GM23338 (cell line): ENCODE data around the gene ISLR2.

Experiments
- CREB1 ChIP-seq: fragments of 250-450 bp; sonication (Bioruptor Pico); IDR thresholded peaks from 2 replicates; pipeline ENCODE4 v1.5.0; 2020; ENCODE audit warnings: low read depth, mild to moderate bottlenecking, moderate library complexity
- EZH2 ChIP-seq: fragments of 200-600 bp; sonication (generic); IDR thresholded peaks from one replicate; pipeline ENCODE4 v1.8.0; 2017; ENCODE audit warnings: antibody characterized with exemption, mild to moderate bottlenecking, low read depth; ENCODE audit not compliant: unreplicated experiment
- EZH2phosphoT487 ChIP-seq: fragments of 200-600 bp; sonication (generic); IDR thresholded peaks from one replicate; pipeline ENCODE4 v1.8.1; 2018; ENCODE audit warnings: antibody characterized with exemption; ENCODE audit not compliant: unreplicated experiment
- JUNB ChIP-seq: IDR thresholded peaks from one replicate; pipeline ENCODE4 v1.6.1; 2016; ENCODE audit warnings: antibody characterized with exemption; ENCODE audit not compliant: unreplicated experiment
- NANOG ChIP-seq: IDR thresholded peaks from 2 replicates; pipeline ENCODE4 v1.6.1; 2016; ENCODE audit warnings: antibody characterized with exemption, borderline replicate concordance
- POLR2AphosphoS5 ChIP-seq: IDR thresholded peaks from 2 replicates; pipeline ENCODE4 v1.6.1; 2016; ENCODE audit warnings: antibody characterized with exemption, low read depth
- ZNF114 ChIP-seq: fragments of 250-450 bp; sonication (Bioruptor Pico); IDR thresholded peaks from 2 replicates; pipeline ENCODE4 v1.5.0; 2020; ENCODE audit warnings: mild to moderate bottlenecking, moderate library complexity
- ZNF331 ChIP-seq: fragments of 250-450 bp; sonication (Bioruptor Pico); IDR thresholded peaks from 2 replicates; pipeline ENCODE4 v1.5.0; 2020; ENCODE audit warnings: low read depth, mild to moderate bottlenecking, moderate library complexity
- TF ChIP-seq, protein P1 (sequence below), 2 experiments: fragments of 200-600 bp in 1 of 2; sonication (generic) in 1 of 2; conservative IDR thresholded peaks; 2 replicates each; pipeline versions ENCODE4 v1.5.1 to v1.6.1; 2016 to 2017; ENCODE audit warnings: antibody characterized with exemption in 2 of 2, low read depth in 2 of 2, mild to moderate bottlenecking in 2 of 2, moderate library complexity in 1 of 2
- TF ChIP-seq, protein P2 (sequence below): IDR thresholded peaks from one replicate; pipeline ENCODE4 v1.6.1; 2018; ENCODE audit warnings: antibody characterized with exemption; ENCODE audit not compliant: unreplicated experiment
- TF ChIP-seq, protein P3 (sequence below): IDR thresholded peaks from 2 replicates; pipeline ENCODE4 v1.6.1; 2016; ENCODE audit warnings: antibody characterized with exemption

DNA sequence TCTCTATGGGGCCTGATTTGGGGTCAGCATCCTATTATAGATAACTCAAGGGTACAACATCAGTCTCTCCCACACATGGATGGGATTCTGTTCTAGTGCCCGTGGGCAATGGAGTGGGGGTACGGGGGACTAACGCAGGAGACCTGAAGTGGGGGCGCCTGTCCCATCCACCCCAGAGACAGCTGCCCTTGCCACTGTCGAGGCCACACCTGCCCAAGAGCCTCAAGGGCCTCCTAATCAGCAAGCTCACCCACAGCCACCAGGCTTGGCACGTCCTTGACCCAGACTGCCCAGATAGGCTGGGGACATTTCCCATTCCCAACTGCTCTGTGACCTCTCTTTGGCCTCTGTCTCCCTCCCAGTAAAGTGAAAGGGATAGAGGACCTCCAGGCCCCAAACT is 8.5 kb upstream of the ISLR2 start:
- TF ChIP-seq POLR2AphosphoS5 = no peak
- TF ChIP-seq, protein P1, sequence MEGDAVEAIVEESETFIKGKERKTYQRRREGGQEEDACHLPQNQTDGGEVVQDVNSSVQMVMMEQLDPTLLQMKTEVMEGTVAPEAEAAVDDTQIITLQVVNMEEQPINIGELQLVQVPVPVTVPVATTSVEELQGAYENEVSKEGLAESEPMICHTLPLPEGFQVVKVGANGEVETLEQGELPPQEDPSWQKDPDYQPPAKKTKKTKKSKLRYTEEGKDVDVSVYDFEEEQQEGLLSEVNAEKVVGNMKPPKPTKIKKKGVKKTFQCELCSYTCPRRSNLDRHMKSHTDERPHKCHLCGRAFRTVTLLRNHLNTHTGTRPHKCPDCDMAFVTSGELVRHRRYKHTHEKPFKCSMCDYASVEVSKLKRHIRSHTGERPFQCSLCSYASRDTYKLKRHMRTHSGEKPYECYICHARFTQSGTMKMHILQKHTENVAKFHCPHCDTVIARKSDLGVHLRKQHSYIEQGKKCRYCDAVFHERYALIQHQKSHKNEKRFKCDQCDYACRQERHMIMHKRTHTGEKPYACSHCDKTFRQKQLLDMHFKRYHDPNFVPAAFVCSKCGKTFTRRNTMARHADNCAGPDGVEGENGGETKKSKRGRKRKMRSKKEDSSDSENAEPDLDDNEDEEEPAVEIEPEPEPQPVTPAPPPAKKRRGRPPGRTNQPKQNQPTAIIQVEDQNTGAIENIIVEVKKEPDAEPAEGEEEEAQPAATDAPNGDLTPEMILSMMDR (conservative IDR thresholded peaks at IDR 0.05; ENCODE audit: low read depth in 2 of 2) = no peak
- TF ChIP-seq CREB1 (CRISPR knock-in tag) = no peak
- TF ChIP-seq EZH2 = no peak
- no peak for TF ChIP-seq EZH2phosphoT487
- TF ChIP-seq, protein P2, sequence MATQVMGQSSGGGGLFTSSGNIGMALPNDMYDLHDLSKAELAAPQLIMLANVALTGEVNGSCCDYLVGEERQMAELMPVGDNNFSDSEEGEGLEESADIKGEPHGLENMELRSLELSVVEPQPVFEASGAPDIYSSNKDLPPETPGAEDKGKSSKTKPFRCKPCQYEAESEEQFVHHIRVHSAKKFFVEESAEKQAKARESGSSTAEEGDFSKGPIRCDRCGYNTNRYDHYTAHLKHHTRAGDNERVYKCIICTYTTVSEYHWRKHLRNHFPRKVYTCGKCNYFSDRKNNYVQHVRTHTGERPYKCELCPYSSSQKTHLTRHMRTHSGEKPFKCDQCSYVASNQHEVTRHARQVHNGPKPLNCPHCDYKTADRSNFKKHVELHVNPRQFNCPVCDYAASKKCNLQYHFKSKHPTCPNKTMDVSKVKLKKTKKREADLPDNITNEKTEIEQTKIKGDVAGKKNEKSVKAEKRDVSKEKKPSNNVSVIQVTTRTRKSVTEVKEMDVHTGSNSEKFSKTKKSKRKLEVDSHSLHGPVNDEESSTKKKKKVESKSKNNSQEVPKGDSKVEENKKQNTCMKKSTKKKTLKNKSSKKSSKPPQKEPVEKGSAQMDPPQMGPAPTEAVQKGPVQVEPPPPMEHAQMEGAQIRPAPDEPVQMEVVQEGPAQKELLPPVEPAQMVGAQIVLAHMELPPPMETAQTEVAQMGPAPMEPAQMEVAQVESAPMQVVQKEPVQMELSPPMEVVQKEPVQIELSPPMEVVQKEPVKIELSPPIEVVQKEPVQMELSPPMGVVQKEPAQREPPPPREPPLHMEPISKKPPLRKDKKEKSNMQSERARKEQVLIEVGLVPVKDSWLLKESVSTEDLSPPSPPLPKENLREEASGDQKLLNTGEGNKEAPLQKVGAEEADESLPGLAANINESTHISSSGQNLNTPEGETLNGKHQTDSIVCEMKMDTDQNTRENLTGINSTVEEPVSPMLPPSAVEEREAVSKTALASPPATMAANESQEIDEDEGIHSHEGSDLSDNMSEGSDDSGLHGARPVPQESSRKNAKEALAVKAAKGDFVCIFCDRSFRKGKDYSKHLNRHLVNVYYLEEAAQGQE = no peak
- TF ChIP-seq ZNF331 (CRISPR knock-in tag) = no peak
- no peak for TF ChIP-seq JUNB
- TF ChIP-seq ZNF114 (CRISPR knock-in tag) = no peak
- TF ChIP-seq, protein P3, sequence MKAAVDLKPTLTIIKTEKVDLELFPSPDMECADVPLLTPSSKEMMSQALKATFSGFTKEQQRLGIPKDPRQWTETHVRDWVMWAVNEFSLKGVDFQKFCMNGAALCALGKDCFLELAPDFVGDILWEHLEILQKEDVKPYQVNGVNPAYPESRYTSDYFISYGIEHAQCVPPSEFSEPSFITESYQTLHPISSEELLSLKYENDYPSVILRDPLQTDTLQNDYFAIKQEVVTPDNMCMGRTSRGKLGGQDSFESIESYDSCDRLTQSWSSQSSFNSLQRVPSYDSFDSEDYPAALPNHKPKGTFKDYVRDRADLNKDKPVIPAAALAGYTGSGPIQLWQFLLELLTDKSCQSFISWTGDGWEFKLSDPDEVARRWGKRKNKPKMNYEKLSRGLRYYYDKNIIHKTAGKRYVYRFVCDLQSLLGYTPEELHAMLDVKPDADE = no peak
- TF ChIP-seq NANOG = no peak
